NCI-H2227 treated with DMSO at 0.1 percent for 48 hours (cell line): ENCODE data around the gene SLC49A4.

ENCODE experiments used
- DNase-seq: peaks from one replicate; lab custom pipeline; 2025; lab: John Stamatoyannopoulos, UW

SLC49A4 gene

DNA sequence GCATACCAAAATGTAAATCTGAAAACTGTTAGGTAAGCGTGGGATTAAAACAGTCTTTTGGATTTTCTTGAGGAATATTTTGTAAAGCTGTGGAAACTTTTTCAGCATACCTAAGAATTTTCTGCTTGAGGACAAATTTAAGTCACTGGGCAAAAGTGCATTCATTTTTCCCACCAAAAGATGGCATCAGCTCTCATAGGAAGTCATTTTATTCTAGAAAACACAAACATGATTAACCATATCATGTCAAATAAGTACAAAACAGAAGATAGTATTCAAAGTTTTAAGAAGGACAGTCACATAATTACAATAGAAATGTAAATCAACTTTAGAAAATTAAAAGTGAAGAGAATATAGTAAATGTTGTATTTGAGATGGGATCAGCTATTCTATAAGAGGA, 63.5 kb downstream of the SLC49A4 start:
- DNase-seq, result peak; percentile 1

DNA sequence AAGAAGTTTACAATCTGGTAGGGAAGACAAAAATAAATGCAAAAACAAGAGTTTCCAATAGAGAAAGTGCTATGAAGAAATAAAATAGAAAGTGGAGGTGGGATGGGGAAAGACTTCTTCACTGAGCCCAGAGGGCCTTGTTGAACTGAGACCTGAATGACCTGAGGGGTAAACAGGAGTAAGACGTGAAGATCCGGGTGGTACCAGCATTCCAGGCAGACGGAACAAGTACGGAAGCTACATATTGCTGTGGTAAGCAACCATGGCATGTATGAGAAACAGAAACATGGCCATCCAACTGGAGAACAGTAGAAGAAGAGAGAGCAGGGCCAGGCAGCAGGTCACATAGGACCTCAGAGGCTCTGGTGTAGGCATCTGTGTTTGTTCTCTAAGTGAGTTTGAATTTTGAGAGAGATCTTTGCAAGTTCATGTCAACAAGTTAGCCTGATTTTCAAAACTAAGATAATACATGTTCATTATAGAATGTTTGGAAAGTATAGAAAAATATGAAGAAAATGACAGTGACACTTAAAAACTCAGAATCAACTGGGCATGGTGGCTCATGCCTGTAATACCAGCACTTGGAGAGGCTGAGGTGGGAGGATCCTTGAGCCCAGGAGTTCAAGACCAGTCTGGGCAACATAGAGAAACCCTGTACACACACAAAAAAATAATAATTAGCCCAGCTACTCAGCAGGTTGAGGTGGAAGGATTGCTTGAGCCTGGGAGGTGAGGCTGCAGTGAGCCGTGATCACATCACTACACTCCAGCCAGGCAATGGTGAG, 64.3 kb downstream of the SLC49A4 start:
- DNase-seq, result no peak

DNA sequence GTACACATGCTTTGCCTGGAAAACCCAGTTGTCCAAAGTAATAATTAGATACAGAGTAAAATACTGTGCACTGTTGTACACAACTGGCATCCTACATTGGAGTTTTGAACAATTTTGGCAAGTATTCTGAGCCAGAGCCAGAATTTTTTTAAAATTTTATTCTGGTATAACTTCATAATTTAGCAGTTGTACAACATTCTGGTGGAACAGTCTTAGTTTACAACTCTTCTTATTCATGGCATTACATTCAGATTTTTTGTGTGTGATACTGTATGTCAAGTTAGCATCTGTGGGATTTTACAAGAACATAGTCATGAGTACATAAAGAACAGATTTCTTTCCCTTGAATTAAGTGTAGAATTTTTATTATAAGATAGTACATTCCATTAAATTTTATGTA, 67.5 kb downstream of the SLC49A4 start:
- no peak for DNase-seq

DNA sequence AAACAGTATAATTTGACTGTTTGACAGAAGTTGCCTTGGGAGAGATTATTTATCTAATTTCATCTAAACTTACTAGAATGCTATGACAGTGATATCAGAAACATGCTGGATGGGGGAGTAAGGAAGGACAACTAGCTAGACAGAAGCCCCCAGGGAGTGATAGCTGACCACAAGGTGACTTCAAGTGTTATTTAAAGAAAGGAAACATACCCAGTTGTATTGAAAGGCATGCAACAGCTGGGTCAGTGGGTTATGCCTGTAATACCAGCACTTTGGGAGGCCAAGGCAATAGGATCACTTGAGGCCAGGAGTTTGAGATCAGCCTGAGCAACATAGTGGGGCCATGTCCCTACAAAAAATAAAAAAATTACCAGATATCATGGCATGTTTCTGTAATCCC, 69.6 kb downstream of the SLC49A4 start:
- no peak for DNase-seq

DNA sequence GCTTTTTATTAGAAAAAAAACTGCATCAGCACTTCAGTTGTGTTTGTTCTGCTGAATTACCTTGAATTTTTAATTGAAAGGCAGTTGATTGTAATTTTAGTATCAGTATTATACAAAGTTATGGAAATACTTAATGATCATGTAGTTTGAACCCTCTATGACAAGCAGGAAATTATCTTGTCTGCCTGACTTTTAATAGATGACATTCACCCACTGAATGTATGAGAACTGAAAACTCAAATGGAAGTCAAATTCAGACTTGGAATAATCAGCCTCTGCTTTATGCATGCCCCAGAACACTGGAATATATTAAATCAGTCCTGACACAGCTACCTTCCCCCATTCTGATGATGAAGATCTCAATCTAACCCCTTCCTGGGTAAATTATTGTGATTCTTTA, 73.5 kb downstream of the SLC49A4 start:
- DNase-seq, result no peak

DNA sequence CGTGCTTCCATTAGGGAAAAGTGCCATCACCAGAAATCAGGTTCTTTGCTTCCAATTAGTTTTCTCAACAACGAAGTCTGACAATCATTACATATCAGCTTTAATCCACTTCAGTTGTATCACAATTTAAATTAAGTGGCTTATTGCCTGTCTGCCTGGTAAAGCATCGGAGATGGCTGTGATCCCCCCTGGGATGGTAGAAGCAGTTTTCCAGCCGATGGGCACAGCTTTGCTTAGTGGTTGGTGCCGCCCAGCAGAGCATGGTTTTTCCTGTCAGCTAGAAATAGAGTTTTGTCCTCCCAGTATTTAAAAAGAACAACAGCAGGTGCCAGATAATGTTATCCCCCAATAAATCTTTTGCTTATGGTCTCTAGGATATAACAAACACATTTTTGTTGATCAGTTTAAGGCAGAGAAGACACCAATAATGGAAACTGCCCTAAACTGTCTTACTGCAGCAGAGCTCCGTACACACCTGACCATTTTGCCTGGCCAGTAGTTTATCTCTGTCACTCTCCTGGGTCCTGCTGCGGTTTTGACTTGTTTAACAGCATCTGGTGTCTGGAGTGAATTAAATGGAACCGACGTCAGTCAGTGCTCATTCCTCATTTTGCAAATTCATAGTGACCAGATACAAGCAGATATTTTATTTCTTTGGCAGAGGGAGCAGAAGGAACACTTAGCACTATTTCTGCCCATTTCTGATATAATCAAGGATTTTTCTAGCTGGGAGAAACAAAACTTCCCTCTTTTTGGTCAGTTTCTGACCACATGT, 79.1 kb downstream of the SLC49A4 start:
- DNase-seq, result no peak

DNA sequence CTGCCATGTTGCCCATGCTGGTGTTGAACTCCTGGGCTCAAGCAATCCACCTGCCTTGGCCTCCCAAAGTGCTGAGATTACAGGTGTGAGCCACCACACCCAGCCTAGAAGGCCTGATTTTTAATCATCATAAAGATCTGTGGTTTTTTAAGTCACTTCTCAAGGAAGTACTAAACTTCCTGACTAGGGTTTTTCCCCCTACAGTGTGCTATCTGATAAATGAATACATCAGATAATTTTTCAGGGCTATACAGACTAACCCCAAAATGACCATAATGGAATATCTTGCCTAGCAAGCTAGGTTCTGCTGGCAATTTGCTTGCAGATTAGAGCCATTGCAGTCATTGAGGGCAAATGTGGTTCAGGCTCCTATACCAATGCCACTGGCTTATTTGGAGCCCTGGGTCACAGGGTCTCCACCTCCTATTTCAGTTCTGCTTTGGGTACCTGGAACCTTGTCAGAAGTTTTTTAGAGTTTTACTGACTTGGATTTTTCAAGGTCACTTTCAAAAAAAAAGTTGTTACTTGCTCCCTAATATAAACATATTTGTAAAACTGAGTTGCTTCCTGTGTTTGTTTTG, 80.8 kb downstream of the SLC49A4 start:
- DNase-seq, result no peak

DNA sequence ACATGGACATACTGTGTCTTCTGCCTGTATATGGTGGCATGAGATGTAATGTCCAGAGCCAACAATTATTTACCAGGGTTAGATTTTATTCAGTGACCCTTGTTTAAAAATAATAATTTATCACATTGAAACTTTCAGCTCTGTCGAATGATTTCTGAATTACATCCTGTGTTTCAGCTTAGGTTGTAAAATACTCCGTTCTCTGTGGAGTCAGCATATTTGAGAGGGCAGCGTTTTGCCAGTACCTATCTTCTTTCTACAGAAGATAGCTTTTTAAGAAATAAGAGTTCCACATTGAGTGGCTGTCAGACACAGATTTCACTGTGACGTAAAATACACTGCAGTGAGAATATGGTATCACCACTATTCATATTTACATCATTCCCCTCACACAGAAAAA, 85.3 kb downstream of the SLC49A4 start:
- no peak for DNase-seq

DNA sequence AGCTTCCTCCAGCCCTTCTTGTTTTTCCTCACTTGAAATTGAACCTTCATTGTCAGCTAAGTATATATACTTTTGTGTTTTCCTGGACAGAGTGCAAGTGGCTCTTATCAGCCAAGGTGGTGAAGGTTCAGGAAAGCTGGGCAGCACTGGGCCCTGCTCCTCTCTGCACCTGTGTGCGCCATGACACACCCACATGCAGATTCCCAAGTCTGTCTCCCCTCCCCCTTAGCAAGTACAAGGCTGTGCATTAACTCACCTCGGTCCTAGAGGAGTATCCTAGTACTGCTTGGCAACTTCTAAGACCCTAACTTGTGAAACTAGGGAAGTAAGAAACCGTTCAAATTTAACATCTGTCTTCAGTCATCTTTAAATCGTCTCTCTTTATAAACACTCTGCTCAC, 85.8 kb downstream of the SLC49A4 start:
- no peak for DNase-seq

DNA sequence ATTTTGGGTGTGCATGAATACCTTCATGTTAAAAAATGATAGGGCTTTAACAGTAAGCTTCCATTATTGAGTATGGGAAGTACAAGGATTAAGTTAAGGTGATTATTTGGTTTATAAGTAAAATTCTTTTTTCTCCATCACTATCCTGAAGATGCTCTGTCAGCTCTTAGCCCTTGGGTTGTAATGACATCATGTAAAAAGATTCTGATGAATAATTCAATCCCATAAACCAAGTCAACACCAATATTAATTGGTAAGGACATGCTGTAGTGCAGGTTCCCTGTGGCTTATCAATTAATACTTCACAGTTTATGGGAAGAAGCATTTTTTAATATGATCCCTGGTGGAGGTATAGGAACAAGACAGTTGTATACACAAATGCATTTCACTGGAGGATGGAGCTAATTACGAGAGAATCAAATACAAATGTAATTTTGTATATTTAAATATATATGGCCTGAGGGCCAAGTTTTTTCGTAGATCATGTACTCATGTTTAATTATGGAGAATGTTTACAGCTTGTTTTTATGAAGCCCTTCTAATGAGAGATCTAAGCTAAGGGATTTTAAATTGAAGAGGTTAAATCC, 87.6 kb downstream of the SLC49A4 start:
- no peak for DNase-seq

DNA sequence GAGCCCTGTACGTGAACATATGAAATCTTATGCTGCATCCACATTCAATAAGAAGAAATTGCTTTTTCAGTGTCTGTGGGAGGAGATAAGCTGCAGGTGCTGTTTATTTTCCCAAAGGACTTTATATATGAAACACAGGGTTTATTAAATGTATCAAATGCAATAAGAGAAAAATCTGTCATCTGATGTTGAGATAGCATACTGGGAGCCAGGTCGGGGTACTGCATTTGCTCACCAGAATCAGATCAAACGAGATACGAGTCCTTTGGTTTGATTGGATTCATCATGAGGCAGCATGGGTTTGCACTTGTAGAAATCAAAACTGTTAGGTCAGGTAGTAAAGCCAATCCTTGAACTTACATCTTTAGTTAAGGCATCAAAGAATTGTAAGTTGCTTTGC, 91.4 kb downstream of the SLC49A4 start:
- DNase-seq, result no peak

DNA sequence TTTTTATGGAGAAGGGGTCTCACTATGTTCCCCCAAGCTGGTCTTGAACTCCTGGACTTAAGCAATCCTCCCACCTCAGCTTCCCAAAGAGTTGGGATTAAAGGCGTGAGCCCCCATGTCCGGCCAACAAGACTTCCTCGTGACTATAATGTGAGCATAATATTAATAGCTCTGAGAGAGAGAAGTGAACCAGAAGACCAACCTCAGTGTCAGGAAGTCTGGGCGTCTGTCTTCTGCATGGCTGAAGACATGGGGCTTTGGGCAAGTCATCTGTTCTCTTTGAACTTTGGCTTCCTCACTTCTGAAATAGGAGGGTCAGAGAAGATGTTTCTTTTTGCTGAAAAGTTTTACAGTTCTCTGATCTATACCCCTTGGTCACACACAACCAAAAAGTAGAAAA, 92.1 kb downstream of the SLC49A4 start:
- no peak for DNase-seq

DNA sequence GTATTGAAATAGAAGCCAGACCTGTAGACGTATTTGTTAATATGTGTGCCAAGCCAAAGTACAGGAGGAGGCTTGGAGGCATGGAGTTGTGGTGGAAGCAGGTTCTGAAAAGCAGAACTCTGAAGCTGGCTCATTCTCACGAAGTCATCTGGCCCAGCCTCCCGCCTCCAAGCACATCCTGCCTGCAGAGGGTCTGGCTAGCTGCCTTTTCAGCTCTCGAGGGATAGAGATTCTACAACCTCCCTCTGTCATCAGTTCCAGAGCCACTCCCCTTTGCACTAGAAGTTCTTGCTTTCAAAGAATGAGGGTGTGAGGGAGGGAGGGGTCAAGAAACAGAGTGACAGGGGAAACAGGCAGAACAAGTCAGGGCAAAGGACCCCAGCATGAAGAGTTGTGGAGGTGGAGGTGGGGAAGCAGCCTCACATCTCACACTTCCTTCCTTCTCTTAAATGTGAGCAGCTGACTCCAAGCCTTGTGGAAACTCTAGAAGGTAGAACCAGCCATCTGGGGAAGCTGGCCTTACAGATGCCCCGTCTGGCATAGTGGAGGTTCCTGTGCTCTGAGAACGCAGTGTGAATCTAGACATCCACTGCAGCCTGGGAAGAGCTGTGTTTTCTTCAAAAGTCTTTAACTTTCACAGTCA, 95.3 kb downstream of the SLC49A4 start:
- DNase-seq, result no peak

DNA sequence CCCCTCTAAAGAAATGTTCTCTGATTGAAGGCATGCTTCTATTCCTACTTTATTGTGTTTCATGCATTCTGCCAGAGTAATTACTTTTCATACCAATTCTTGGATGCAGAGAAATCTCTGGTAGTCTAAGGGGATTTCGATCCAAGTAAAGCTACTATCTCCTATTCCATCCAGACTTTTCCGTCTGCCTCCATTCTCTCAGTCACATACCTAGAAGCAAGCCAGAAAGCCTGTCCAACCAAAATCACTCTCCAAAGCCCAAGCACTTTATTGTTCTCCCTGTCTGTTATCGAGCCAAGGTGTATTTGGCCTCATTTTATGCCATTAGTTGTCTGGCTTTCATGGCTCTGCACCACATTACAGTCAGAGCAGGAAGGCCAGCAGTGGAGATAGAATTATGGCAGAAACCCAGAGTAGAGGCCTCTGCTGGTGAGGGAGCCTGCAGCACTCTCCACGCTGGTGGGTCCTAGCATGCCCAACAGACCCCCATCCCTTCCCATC, 95.9 kb downstream of the SLC49A4 start:
- no peak for DNase-seq

DNA sequence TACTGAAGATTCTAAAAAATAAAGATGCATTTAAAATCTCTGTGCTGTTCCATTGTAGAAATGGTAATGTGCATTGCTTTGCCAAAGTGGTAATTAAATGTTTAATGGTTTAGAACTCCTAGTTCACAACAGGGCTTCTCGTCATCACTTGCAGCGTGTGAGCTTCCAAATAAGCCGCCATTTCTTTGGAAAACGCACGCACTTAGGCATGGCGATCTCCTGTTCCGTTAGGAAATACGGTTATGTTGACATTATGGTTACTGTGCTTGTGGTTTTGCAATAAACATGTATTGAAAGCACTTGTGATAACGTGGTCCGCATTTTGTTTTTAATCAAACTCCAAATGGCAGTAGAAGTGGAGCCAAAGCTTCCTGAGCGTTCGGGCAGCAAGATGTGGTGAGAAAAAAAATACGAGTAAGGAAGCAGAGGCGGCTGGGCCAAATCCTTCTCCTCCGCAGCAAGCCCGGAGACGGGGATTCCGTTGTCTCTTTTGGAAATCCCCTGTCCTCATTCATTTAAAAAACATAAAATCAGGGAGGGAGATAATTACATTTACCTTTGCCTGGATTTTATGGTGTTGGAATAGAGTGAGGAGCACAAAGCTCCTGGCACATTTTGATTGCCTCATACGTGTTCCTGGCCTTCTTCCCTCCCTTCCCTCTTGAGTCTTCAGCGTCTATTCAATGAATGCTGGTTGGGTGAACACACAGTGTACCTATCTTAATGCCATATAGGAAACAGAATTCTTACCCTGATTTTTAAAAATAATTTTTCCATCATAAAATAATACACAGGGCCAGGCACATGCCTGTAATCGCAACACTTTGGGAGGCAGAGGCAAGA, 97.5 kb downstream of the SLC49A4 start:
- no peak for DNase-seq

DNA sequence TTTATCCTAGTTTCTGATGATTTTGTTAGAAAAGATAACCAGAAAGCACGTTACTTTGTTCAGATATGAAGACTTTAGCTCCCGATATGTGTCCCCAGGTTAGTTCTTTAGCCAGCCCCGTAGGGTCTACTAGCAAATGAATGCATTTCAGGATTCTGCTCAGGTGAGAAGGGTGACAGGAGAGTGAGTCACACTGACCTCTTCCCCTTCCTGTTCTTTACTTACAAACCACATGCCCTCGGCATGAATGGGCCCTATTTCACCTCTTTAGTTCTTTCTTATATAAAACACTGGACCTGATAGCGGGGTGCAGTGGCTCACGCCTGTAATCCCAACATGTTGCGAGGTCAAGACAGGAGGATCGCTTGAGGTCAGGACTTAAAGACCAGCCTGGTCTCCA, 98.4 kb downstream of the SLC49A4 start:
- no peak for DNase-seq

DNA sequence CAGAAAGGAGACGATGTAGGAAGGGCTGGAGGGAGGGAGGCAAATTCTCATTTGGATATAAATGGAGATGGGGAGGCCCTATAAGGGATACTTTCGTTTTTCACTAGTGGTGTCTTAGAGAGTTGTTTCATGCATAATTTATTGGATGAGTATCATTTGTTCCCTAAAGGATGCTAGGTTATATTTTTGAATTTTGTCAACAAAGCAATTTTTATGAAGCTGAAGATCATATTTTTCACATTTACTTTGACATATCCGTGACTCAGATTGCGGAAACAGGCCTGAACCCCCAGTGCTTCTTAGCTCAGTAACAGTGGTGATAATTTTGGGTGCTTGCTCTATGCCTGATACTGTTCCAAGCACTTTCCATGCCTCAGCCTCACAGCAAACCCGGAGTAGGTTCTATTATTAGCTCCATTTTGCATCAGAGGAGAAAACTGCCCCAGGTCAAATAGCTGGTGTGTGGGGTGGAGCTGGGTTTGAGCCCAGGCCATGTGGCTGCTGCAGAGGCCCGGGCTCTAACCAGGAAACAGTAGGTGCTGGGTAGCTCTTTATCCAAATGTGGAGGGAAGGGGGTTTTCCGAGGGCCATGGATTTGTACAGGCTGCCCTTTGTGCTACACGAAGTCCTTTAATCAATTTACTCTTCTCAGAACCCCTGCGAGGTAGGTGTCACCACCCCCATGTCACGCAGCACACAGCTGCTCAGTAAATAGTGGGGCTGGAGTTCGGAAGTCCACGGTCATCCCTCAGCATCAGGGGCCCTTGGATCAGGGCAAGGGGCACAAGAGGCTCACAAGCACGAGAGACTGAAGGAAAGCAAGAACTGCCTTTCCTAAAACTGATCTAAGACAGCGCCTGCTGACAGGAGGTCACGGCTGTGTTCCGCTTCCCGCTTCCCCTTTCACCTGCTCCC, 99.1 kb downstream of the SLC49A4 start:
- DNase-seq, result no peak

DNA sequence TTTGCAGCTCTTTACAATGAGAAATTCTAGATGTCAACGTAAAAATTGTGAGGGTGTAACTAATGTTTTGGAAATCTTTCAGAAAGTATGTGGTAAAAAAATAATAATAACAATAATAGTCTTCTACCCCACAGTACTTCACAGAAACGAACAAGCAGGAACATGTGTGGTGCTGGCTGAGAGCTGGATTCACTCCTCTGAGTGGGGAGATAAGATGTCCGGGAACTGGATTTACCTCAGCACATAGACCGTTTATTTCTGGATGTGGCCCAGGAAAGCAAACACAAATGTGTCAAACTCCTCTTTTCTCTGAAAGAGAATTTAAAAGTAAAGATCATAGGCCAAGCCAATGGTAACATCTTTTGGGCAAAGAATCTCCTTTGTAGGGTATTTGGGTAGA, 103.4 kb downstream of the SLC49A4 start:
- DNase-seq, result no peak

DNA sequence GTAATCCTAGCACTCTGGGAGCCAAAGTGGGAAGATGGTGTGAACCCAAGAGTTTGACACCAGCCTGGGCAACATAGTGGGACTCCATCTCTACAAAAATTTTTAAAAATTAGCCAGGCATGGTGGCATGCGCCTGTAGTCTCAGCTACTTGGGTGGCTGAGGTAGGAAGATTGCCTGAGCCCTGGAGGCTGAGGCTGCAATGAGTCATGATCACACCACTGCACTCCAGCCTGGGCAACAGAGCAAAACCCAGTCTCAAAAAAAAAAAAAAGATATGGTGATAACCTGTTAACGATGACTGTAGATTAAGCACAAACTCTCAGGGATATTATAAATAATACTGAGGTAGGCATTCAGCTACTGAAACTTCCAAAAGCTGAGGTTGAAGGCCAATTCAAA, 107.5 kb downstream of the SLC49A4 start:
- DNase-seq, result no peak

DNA sequence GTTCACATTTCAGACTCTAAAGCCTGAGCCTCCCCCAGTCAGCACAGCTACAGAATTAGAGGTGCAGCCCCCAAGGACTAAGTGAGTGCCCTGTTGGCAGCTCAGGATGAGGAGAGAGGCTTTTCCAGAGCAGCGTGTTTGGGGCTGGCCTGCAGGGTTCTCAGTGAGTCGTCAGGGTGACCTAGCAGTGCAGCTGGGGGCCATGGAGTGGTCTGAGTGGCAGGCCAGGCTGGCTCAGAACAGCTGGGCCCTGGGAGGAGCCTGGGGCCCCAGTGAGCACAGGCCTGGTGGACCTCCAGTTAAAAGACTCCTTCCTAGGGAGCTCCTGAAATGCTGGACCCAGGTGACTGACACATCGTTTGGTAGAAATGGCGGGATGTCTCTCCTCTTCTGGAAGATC, 108.3 kb downstream of the SLC49A4 start:
- no peak for DNase-seq
